ENCODE results near the gene NCOA3.
A peak's percentile ranks its signal among the peaks of the same experiment; 100 is the strongest.

The NCOA3 gene

GRCh38 chr20:47677635-47678453, 176.2 kb downstream of the NCOA3 start:
- DNase-seq (ENCODE audit: low read depth, low spot score) = peak; percentile 92

GRCh38 chr20:47678536-47678935, 176.8 kb downstream of the NCOA3 start:
- DNase-seq (ENCODE audit: low read depth, low spot score) = no peak

GRCh38 chr20:47679462-47679861, 177.8 kb downstream of the NCOA3 start:
- no peak for DNase-seq (ENCODE audit: low read depth, low spot score)

- DNase-seq (ENCODE audit: low read depth, low spot score) = no peak
Measured at GRCh38 chr20:47680804-47681529, 179.3 kb downstream of the NCOA3 start.

GRCh38 chr20:47682028-47682783, 180.5 kb downstream of the NCOA3 start:
- DNase-seq (ENCODE audit: low read depth, low spot score) = peak; percentile 25

GRCh38 chr20:47682916-47683315, 181.2 kb downstream of the NCOA3 start:
- DNase-seq (ENCODE audit: low read depth, low spot score) = no peak

- DNase-seq (ENCODE audit: low read depth, low spot score) = no peak
Measured at GRCh38 chr20:47684306-47685080, 182.8 kb downstream of the NCOA3 start.

GRCh38 chr20:47686545-47686944, 184.9 kb downstream of the NCOA3 start:
- peak; percentile 26 for DNase-seq (ENCODE audit: low read depth, low spot score)

GRCh38 chr20:47687095-47687987, 185.7 kb downstream of the NCOA3 start:
- DNase-seq (ENCODE audit: low read depth, low spot score) = no peak

GRCh38 chr20:47688385-47689381, 187.0 kb downstream of the NCOA3 start:
- DNase-seq (ENCODE audit: low read depth, low spot score) = no peak

- DNase-seq (ENCODE audit: low read depth, low spot score) = no peak
Measured at GRCh38 chr20:47689731-47690130, 188.0 kb downstream of the NCOA3 start.

- DNase-seq (ENCODE audit: low read depth, low spot score) = no peak
Measured at GRCh38 chr20:47691625-47692024, 189.9 kb downstream of the NCOA3 start.

- DNase-seq (ENCODE audit: low read depth, low spot score) = no peak
Measured at GRCh38 chr20:47694021-47694818, 192.5 kb downstream of the NCOA3 start.

- no peak for DNase-seq (ENCODE audit: low read depth, low spot score)
Measured at GRCh38 chr20:47696856-47697255, 195.2 kb downstream of the NCOA3 start.

GRCh38 chr20:47698142-47698541, 196.5 kb downstream of the NCOA3 start:
- DNase-seq (ENCODE audit: low read depth, low spot score) = no peak

- DNase-seq (ENCODE audit: low read depth, low spot score) = no peak
Measured at GRCh38 chr20:47699818-47700217, 198.1 kb downstream of the NCOA3 start.

GRCh38 chr20:47700327-47700726, 198.6 kb downstream of the NCOA3 start:
- no peak for DNase-seq (ENCODE audit: low read depth, low spot score)

- no peak for DNase-seq (ENCODE audit: low read depth, low spot score)
Measured at GRCh38 chr20:47701612-47702011, 199.9 kb downstream of the NCOA3 start.

All from ELF-1 (cell line).